Measurements from ENCODE around the gene TMOD3. TPM values are rescaled to one million over a fixed set of nuclear protein-coding genes. Genes with fewer than 3 reads are reported as not detected.

TMOD3 gene
- total and polyA plus RNA-seq, 2 of the 8 experiments (the other 6 are each of a cell fraction or from before 2014, with no cell fraction given), result 3.9 to 29.0 TPM

- Histone ChIP-seq H2AFZ (ENCODE audit: low read length) (no peak overlapping the region), H3K4me3 (ENCODE audit: extremely low read depth in 1 of 4, insufficient read depth in 2 of 4, low read depth in 3 of 4, low read length in 4 of 4) (no peak overlapping the region), H3K14ac (ENCODE audit: insufficient read length) (no peak overlapping the region), H4K91ac (replicated peaks; ENCODE audit: insufficient read length, low read length) (no peak overlapping the region), H2BK20ac (ENCODE audit: low read length) (no peak overlapping the region), H3K4ac (replicated peaks; ENCODE audit: insufficient read length, low read depth, low read length) (no peak overlapping the region), H2BK12ac (ENCODE audit: low read depth, low read length) (no peak overlapping the region), H3K79me2 (ENCODE audit: control insufficient read depth in 1 of 2, insufficient read depth in 2 of 2, low read length in 2 of 2) (no peaks in the 10 kb centered on the region), H2AK5ac (ENCODE audit: low read depth, low read length) (no peak overlapping the region), H3K27ac (ENCODE audit: low read depth, low read length) (no peak overlapping the region), H4K5ac (ENCODE audit: insufficient read length, low read depth, low read length) (no peak overlapping the region), H3K79me1 (ENCODE audit: low read depth, low read length) (no peaks in the 10 kb centered on the region), H2BK5ac (ENCODE audit: low read depth, low read length) (no peak overlapping the region), H2BK120ac (replicated peaks; ENCODE audit: low read depth, low read length) (no peak overlapping the region), H4K20me1 (replicated peaks in 1 of 2; ENCODE audit: control insufficient read depth in 1 of 2, insufficient read depth in 2 of 2, low read length in 2 of 2) (no peaks in the 10 kb centered on the region), H3K18ac (ENCODE audit: extremely low read depth, low read length) (no peak overlapping the region), H3K4me2 (ENCODE audit: insufficient read depth in 1 of 2, low read depth in 2 of 2, low read length in 2 of 2) (no peak overlapping the region), H3K36me3 (ENCODE audit: control insufficient read depth in 2 of 4, insufficient read depth in 4 of 4, low read length in 3 of 4) (no peaks in the 10 kb centered on the region), H3K23ac (ENCODE audit: insufficient read length) (no peak overlapping the region), H3K4me1 (replicated peaks in 1 of 4; ENCODE audit: control insufficient read depth in 3 of 4, insufficient read depth in 4 of 4, low read length in 3 of 4) (no peaks in the 10 kb centered on the region), H3K9me3 (ENCODE audit: insufficient read depth in 2 of 2, low read depth in 1 of 2, low read length in 1 of 2) (no peaks in the 10 kb centered on the region), H4K8ac (ENCODE audit: extremely low read depth, insufficient read depth, low read length) (no peak overlapping the region), H3K27me3 (replicated peaks in 1 of 4; ENCODE audit: control insufficient read depth in 3 of 4, extremely low read depth in 1 of 4, insufficient read depth in 3 of 4, low read length in 3 of 4) (no peaks in the 10 kb centered on the region), H3K56ac (replicated peaks; ENCODE audit: insufficient read length, low read depth, low read length) (no peak overlapping the region), H3K9ac (replicated peaks in 1 of 4; ENCODE audit: extremely low read depth in 1 of 4, low read depth in 3 of 4, low read length in 3 of 4) (no peak overlapping the region), H3K23me2 (ENCODE audit: low read depth, low read length) (no peaks in the 10 kb centered on the region), H2BK15ac (ENCODE audit: low read length) (no peak overlapping the region)
- POLR2A ChIA-PET (ENCODE audit: partially characterized antibody), result no interaction called here
- WGBS, 2 experiments (ENCODE audit: extremely low coverage in 1 of 2, insufficient coverage in 1 of 2, insufficient read length in 1 of 2, insufficient replicate concordance in 2 of 2, low coverage in 1 of 2, low lambda C conversion rate in 2 of 2, missing lambda C conversion rate in 1 of 2), result 92% methylated on average over 5 of the region's 5 CpGs; no CpG with 5 or more reads in 1 of the 2 experiments
- CTCF ChIA-PET (ENCODE audit: partially characterized antibody), result interaction anchor here (0.6 to 1.7 kb wide), 12 partner anchors 12 to 130 kb away, joined by 3 to 10 read pairs (median 4); no protein-coding TSS in a partner anchor
- FAIRE-seq (no peak), DNase-seq (ENCODE audit: low read depth in 1 of 2, low spot score in 2 of 2) (no peak)
- TF ChIP-seq RBBP5 (IDR thresholded peaks at IDR 0.05; ENCODE audit: borderline replicate concordance, low read depth, low read length), result no peak
- TF ChIP-seq ATF3 (IDR thresholded peaks at IDR 0.05; ENCODE audit: insufficient read depth, low read depth, low read length), result no peak
- no peak for TF ChIP-seq KDM5A (IDR thresholded peaks at IDR 0.05; ENCODE audit: low read length)
- no peak for TF ChIP-seq FOSL1 (IDR thresholded peaks at IDR 0.05; ENCODE audit: insufficient read depth, low read depth, low read length)
- TF ChIP-seq NRF1 (IDR thresholded peaks at IDR 0.05; ENCODE audit: low read depth, low read length), result no peak
- no peak for TF ChIP-seq SAP30 (IDR thresholded peaks at IDR 0.05; ENCODE audit: insufficient read depth, insufficient replicate concordance, low read length)
- no peak for TF ChIP-seq EZH2 (IDR thresholded peaks at IDR 0.05; ENCODE audit: low read depth, low read length, severe bottlenecking)
- no peak for TF ChIP-seq SIX5 (IDR thresholded peaks at IDR 0.05; ENCODE audit: low read depth, low read length)
- no peak for TF ChIP-seq TAF1 (IDR thresholded peaks at IDR 0.05; ENCODE audit: low read depth, low read length)
- no peak for TF ChIP-seq BCL11A (IDR thresholded peaks at IDR 0.05; ENCODE audit: low read depth in 2 of 2, low read length in 2 of 2)
- TF ChIP-seq RNF2 (IDR thresholded peaks at IDR 0.05; ENCODE audit: borderline replicate concordance, low read depth, low read length, missing control alignments, poor library complexity, severe bottlenecking), result no peak
- TF ChIP-seq RXRA (IDR thresholded peaks at IDR 0.05; ENCODE audit: insufficient read depth, low read depth, low read length), result no peak
- TF ChIP-seq, protein P1, sequence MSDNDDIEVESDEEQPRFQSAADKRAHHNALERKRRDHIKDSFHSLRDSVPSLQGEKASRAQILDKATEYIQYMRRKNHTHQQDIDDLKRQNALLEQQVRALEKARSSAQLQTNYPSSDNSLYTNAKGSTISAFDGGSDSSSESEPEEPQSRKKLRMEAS (IDR thresholded peaks at IDR 0.05), result no peak
Measured at GRCh38 chr15:51802593-51802992, 26.9 kb upstream of the TMOD3 start.
